WTC11 (cell line): ENCODE measurements around the gene IL1RAPL1. TPM values are rescaled to one million over a fixed set of nuclear protein-coding genes. Genes with fewer than 3 reads are reported as not detected.

Source experiments
- ATAC-seq: fragments of 200-7000 bp; cut with Tn5 transposase; 2 replicates; pipeline ENCODE4 v1.10.0; 2021; ENCODE audit warnings: mild to moderate bottlenecking, moderate library complexity
- CTCF ChIA-PET: fragments of 300-600 bp; sonication (Branson Sonifier 250); formaldehyde crosslinking; loops from one replicate; lab custom pipeline; 2021; ENCODE audit warnings: antibody characterized with exemption; lab: Charles Lee
- POLR2A ChIA-PET: fragments of 350-600 bp; sonication (Branson Sonifier 250); formaldehyde crosslinking; loops from one replicate; lab custom pipeline; 2021; ENCODE audit warnings: antibody characterized with exemption; lab: Charles Lee
- DNase-seq: peaks from one replicate; pipeline ENCODE4 v3.0.0; 2021; ENCODE audit warnings: low spot score
- H3K27ac Mint-ChIP-seq: 2 replicates; pipeline ENCODE4 v1.8.0; 2021; ENCODE audit warnings: mixed read lengths
- H3K27me3 Mint-ChIP-seq: 2 replicates; pipeline ENCODE4 v1.8.0; 2021; ENCODE audit warnings: low read depth, mild to moderate bottlenecking, moderate library complexity, mixed read lengths
- H3K36me3 Mint-ChIP-seq: 2 replicates; pipeline ENCODE4 v1.8.0; 2021; ENCODE audit warnings: mixed read lengths
- H3K4me1 Mint-ChIP-seq: 2 replicates; pipeline ENCODE4 v1.8.0; 2022; ENCODE audit warnings: mixed read lengths
- H3K4me3 Mint-ChIP-seq: 2 replicates; pipeline ENCODE4 v1.8.0; 2021; ENCODE audit warnings: mild to moderate bottlenecking, moderate library complexity, mixed read lengths
- H3K9me3 Mint-ChIP-seq: 2 replicates; pipeline ENCODE4 v1.8.0; 2021; ENCODE audit warnings: mixed read lengths
- ATF6 ChIP-seq: sonication (generic); formaldehyde crosslinking; IDR thresholded peaks from 2 replicates; pipeline ENCODE4 v1.8.1; 2023; ENCODE audit warnings: mild to moderate bottlenecking, missing genetic modification reagents
- CBFB ChIP-seq: sonication (generic); formaldehyde crosslinking; IDR thresholded peaks from 2 replicates; pipeline ENCODE4 v1.8.1; 2022; ENCODE audit warnings: mild to moderate bottlenecking, low read depth, missing genetic modification reagents
- CREB1 ChIP-seq: sonication (generic); formaldehyde crosslinking; IDR thresholded peaks from 2 replicates; pipeline ENCODE4 v1.8.0; 2023; ENCODE audit warnings: mild to moderate bottlenecking, missing genetic modification reagents
- CTCF ChIP-seq: fragments of 200-600 bp; IDR thresholded peaks from 2 replicates; pipeline ENCODE4 v1.8.0; 2022; ENCODE audit warnings: antibody characterized with exemption
- E2F5 ChIP-seq: sonication (generic); formaldehyde crosslinking; IDR thresholded peaks from 2 replicates; pipeline ENCODE4 v1.8.1; 2022; ENCODE audit warnings: mild to moderate bottlenecking, moderate library complexity, missing genetic modification reagents
- ERG ChIP-seq: fragments of 250-450 bp; sonication (Bioruptor Pico); IDR thresholded peaks from 2 replicates; pipeline ENCODE4 v1.8.0; 2021; ENCODE audit warnings: mild to moderate bottlenecking
- ESRRA ChIP-seq: sonication (generic); formaldehyde crosslinking; IDR thresholded peaks from 2 replicates; pipeline ENCODE4 v1.8.1; 2022; ENCODE audit warnings: mild to moderate bottlenecking, missing genetic modification reagents, borderline replicate concordance
- ETV6 ChIP-seq: sonication (generic); formaldehyde crosslinking; IDR thresholded peaks from 2 replicates; pipeline ENCODE4 v1.8.1; 2022; ENCODE audit warnings: mild to moderate bottlenecking, missing genetic modification reagents
- FOXJ3 ChIP-seq: sonication (generic); formaldehyde crosslinking; IDR thresholded peaks from 2 replicates; pipeline ENCODE4 v1.9.0; 2021; ENCODE audit warnings: missing genetic modification reagents, mild to moderate bottlenecking, borderline replicate concordance
- FOXK1 ChIP-seq: sonication (generic); formaldehyde crosslinking; IDR thresholded peaks from 2 replicates; pipeline ENCODE4 v1.8.0; 2022; ENCODE audit warnings: mild to moderate bottlenecking, moderate library complexity, missing genetic modification reagents
- FOXP1 ChIP-seq: sonication (generic); formaldehyde crosslinking; IDR thresholded peaks from 2 replicates; pipeline ENCODE4 v1.8.0; 2022; ENCODE audit warnings: missing genetic modification reagents, mild to moderate bottlenecking, moderate library complexity, borderline replicate concordance
- HMGA2 ChIP-seq: fragments of 250-450 bp; sonication (Bioruptor Pico); IDR thresholded peaks from 2 replicates; pipeline ENCODE4 v1.4.0; 2021; ENCODE audit warnings: mild to moderate bottlenecking, moderate library complexity
- JUN ChIP-seq: sonication (generic); formaldehyde crosslinking; IDR thresholded peaks from 2 replicates; pipeline ENCODE4 v1.8.0; 2023; ENCODE audit warnings: mild to moderate bottlenecking, missing genetic modification reagents
- KAT7 ChIP-seq: sonication (generic); formaldehyde crosslinking; IDR thresholded peaks from 2 replicates; pipeline ENCODE4 v1.8.1; 2023; ENCODE audit warnings: missing genetic modification reagents, mild to moderate bottlenecking, borderline replicate concordance
- NFE2L1 ChIP-seq: sonication (generic); formaldehyde crosslinking; IDR thresholded peaks from 2 replicates; pipeline ENCODE4 v1.8.1; 2023; ENCODE audit warnings: missing genetic modification reagents
- NFYB ChIP-seq: sonication (generic); formaldehyde crosslinking; conservative IDR thresholded peaks from 2 replicates; pipeline ENCODE4 v1.8.0; 2022; ENCODE audit warnings: low read depth, missing genetic modification reagents
- PRDM15 ChIP-seq: sonication (generic); formaldehyde crosslinking; IDR thresholded peaks from 2 replicates; pipeline ENCODE4 v1.8.0; 2022; ENCODE audit warnings: missing genetic modification reagents
- RELA ChIP-seq: sonication (generic); formaldehyde crosslinking; IDR thresholded peaks from 2 replicates; pipeline ENCODE4 v1.8.1; 2022; ENCODE audit warnings: missing genetic modification reagents, mild to moderate bottlenecking, borderline replicate concordance
- RORB ChIP-seq: fragments of 250-450 bp; sonication (Bioruptor Pico); IDR thresholded peaks from 2 replicates; pipeline ENCODE4 v1.9.0; 2021; ENCODE audit warnings: mild to moderate bottlenecking
- SOX15 ChIP-seq: fragments of 250-450 bp; sonication (Bioruptor Pico); IDR thresholded peaks from 2 replicates; pipeline ENCODE4 v1.9.0; 2021; ENCODE audit warnings: mild to moderate bottlenecking
- ZNF317 ChIP-seq: sonication (generic); formaldehyde crosslinking; IDR thresholded peaks from 2 replicates; pipeline ENCODE4 v1.8.1; 2023; ENCODE audit warnings: low read depth, mild to moderate bottlenecking, moderate library complexity, missing genetic modification reagents, borderline replicate concordance
- ZNF423 ChIP-seq: fragments of 250-450 bp; sonication (Bioruptor Pico); IDR thresholded peaks from 2 replicates; pipeline ENCODE4 v2.1.2; 2022; ENCODE audit warnings: mild to moderate bottlenecking, moderate library complexity
- total RNA-seq: library from RNA; stranded (reverse); gene quantifications from 3 replicates; pipeline ENCODE4 v1.2.3, GENCODE V29; 2021
- TF ChIP-seq, protein P1 (sequence below): sonication (generic); formaldehyde crosslinking; IDR thresholded peaks from 2 replicates; pipeline ENCODE4 v1.8.0; 2022; ENCODE audit warnings: mild to moderate bottlenecking, missing genetic modification reagents
- TF ChIP-seq, protein P2 (sequence below): sonication (generic); formaldehyde crosslinking; IDR thresholded peaks from 2 replicates; pipeline ENCODE4 v1.8.1; 2023; ENCODE audit warnings: mild to moderate bottlenecking, moderate library complexity, missing genetic modification reagents

IL1RAPL1 gene
- total RNA-seq, 1 experiment from 2014 or later = 0.13 TPM

- Mint-ChIP-seq H3K27ac (no peak overlapping the region), H3K36me3 (no peaks in the 10 kb centered on the region), H3K27me3 (no peaks in the 10 kb centered on the region), H3K9me3 (no peaks in the 10 kb centered on the region), H3K4me3 (no peak overlapping the region), H3K4me1 (no peaks in the 10 kb centered on the region)
- CTCF ChIA-PET = no interaction called here
- POLR2A ChIA-PET = no interaction called here
- ATAC-seq (no peak), DNase-seq (no peak)
- TF ChIP-seq CREB1 = no peak
- no peak for TF ChIP-seq HMGA2 (CRISPR knock-in tag)
- no peak for TF ChIP-seq NFYB (CRISPR knock-in tag)
- TF ChIP-seq CBFB = no peak
- no peak for TF ChIP-seq ERG (CRISPR knock-in tag)
- TF ChIP-seq, protein P1, sequence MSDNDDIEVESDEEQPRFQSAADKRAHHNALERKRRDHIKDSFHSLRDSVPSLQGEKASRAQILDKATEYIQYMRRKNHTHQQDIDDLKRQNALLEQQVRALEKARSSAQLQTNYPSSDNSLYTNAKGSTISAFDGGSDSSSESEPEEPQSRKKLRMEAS (CRISPR knock-in tag) = no peak
- TF ChIP-seq, all 79 proteins: peak for 0
Observed at GRCh38 chrX:28697732-28698131, 110.5 kb downstream of the IL1RAPL1 start.

DNA sequence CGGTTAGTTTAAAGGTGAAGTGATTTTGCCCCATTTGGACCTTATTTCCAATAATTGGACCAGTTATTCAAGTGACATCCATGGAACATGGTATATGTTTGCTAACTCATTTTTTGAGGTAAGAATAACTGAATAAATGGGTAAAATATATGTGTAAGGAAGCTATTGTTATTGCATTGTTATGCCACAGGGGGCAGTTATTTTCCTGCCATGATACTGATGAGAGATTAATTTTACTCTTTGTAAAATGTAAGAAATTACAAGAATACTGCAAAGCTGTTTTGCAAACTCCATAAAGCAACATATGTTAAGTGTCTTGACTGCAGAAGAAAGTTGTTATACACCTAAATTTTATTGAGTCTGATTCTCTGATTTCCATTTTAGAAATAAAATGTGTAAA is 114.0 kb downstream of the IL1RAPL1 start:
- CTCF ChIA-PET = no interaction called here
- Mint-ChIP-seq H3K27me3 (no peaks in the 10 kb centered on the region), H3K4me3 (no peak overlapping the region), H3K9me3 (no peaks in the 10 kb centered on the region), H3K4me1 (no peaks in the 10 kb centered on the region), H3K36me3 (no peaks in the 10 kb centered on the region), H3K27ac (no peak overlapping the region)
- no peak for TF ChIP-seq NFE2L1
- TF ChIP-seq ZNF317 (CRISPR knock-in tag) = no peak
- TF ChIP-seq, protein P2, sequence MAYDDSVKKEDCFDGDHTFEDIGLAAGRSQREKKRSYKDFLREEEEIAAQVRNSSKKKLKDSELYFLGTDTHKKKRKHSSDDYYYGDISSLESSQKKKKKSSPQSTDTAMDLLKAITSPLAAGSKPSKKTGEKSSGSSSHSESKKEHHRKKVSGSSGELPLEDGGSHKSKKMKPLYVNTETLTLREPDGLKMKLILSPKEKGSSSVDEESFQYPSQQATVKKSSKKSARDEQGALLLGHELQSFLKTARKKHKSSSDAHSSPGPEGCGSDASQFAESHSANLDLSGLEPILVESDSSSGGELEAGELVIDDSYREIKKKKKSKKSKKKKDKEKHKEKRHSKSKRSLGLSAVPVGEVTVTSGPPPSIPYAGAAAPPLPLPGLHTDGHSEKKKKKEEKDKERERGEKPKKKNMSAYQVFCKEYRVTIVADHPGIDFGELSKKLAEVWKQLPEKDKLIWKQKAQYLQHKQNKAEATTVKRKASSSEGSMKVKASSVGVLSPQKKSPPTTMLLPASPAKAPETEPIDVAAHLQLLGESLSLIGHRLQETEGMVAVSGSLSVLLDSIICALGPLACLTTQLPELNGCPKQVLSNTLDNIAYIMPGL (CRISPR knock-in tag) = no peak
- TF ChIP-seq E2F5 = no peak
- TF ChIP-seq FOXK1 (CRISPR knock-in tag) = no peak
- no peak for TF ChIP-seq ATF6 (CRISPR knock-in tag)
- no peak for TF ChIP-seq CBFB
- TF ChIP-seq CTCF = no peak
- no peak for TF ChIP-seq ESRRA (CRISPR knock-in tag)
- no peak for TF ChIP-seq RORB
- no peak for TF ChIP-seq PRDM15
- no peak for TF ChIP-seq FOXP1 (CRISPR knock-in tag)
- no peak for TF ChIP-seq RELA (CRISPR knock-in tag)
- no peak for TF ChIP-seq HMGA2 (CRISPR knock-in tag)
- no peak for TF ChIP-seq JUN
- TF ChIP-seq ETV6 (CRISPR knock-in tag) = no peak
- TF ChIP-seq SOX15 (CRISPR knock-in tag) = no peak
- TF ChIP-seq KAT7 (CRISPR knock-in tag) = no peak
- no peak for TF ChIP-seq ZNF423 (CRISPR knock-in tag)
- no peak for TF ChIP-seq FOXJ3
- DNase-seq (no peak), ATAC-seq (no peak)
- POLR2A ChIA-PET = no interaction called here
